GM18517 (cell line): ENCODE data around the gene MAN1C1.
A peak's percentile ranks its signal among the peaks of the same experiment; 100 is the strongest.

Source experiments
- ATAC-seq: cut with Tn5 transposase; IDR thresholded peaks from one replicate; pipeline ENCODE4 v1.9.1; 2021; ENCODE audit warnings: mild to moderate bottlenecking, moderate library complexity; ENCODE audit not compliant: unreplicated experiment

The MAN1C1 gene

GRCh38 chr1:25616095-25616986, at the start of gene MAN1C1:
Gene MAN1C1, plus strand, starts transcription at chr1:25616791. Its CDS starts 1,007 bp downstream, at chr1:25617798.
- ATAC-seq = peak; percentile 55

- ATAC-seq = no peak
Observed at GRCh38 chr1:25567710-25568089, 48.9 kb upstream of the MAN1C1 start.

GRCh38 chr1:25568090-25568833, 48.3 kb upstream of the MAN1C1 start:
- no peak for ATAC-seq

- no peak for ATAC-seq
Observed at GRCh38 chr1:25568834-25569596, 47.6 kb upstream of the MAN1C1 start.

- ATAC-seq = no peak
Observed at GRCh38 chr1:25569597-25570396, 46.8 kb upstream of the MAN1C1 start.

GRCh38 chr1:25570798-25571521, 45.6 kb upstream of the MAN1C1 start:
- ATAC-seq = no peak

GRCh38 chr1:25571522-25571970, 45.0 kb upstream of the MAN1C1 start:
- no peak for ATAC-seq

GRCh38 chr1:25572107-25572506, 44.5 kb upstream of the MAN1C1 start:
- ATAC-seq = no peak

- no peak for ATAC-seq
Observed at GRCh38 chr1:25572708-25573590, 43.6 kb upstream of the MAN1C1 start.

GRCh38 chr1:25573591-25573930, 43.0 kb upstream of the MAN1C1 start:
- ATAC-seq = no peak

GRCh38 chr1:25573961-25574360, 42.6 kb upstream of the MAN1C1 start:
- ATAC-seq = no peak

GRCh38 chr1:25575191-25575590, 41.4 kb upstream of the MAN1C1 start:
- ATAC-seq = no peak

- ATAC-seq = no peak
Observed at GRCh38 chr1:25576459-25577133, 40.0 kb upstream of the MAN1C1 start.

GRCh38 chr1:25577134-25577920, 39.3 kb upstream of the MAN1C1 start:
- no peak for ATAC-seq

- no peak for ATAC-seq
Observed at GRCh38 chr1:25579292-25580252, 37.0 kb upstream of the MAN1C1 start.

- ATAC-seq = no peak
Observed at GRCh38 chr1:25580927-25581326, 35.7 kb upstream of the MAN1C1 start.
